SK-N-SH (cell line): ENCODE results near the gene C22orf15. TPM values are rescaled to one million over a fixed set of nuclear protein-coding genes. Genes with fewer than 3 reads are reported as not detected.

ENCODE experiments used
- CTCF ChIA-PET: fragments of 300-600, 350-600 bp; formaldehyde crosslinking; extraction: SDS; loops from one replicate; lab custom pipeline; 2021; lab: Yijun Ruan, JAX
- POLR2A ChIA-PET: fragments of 350-600 bp; sonication (Branson Sonifier 250); formaldehyde crosslinking; extraction: SDS; loops from one replicate; lab custom pipeline; 2020; ENCODE audit warnings: antibody characterized with exemption, inconsistent platforms; lab: Yijun Ruan, JAX
- DNase-seq: peaks from one replicate; pipeline ENCODE4 v3.0.0; 2012
- H2AFZ ChIP-seq: fragments of 200-600 bp; sonication (generic); 2 replicates; pipeline ENCODE4 v1.8.1; 2016; ENCODE audit warnings: antibody characterized with exemption, mild to moderate bottlenecking, low read depth
- H3F3A ChIP-seq: fragments of 200-600 bp; sonication (generic); replicated peaks from 2 replicates; pipeline ENCODE3; 2016; ENCODE audit warnings: antibody characterized with exemption, mild to moderate bottlenecking; ENCODE audit not compliant: insufficient read depth
- H3K27ac ChIP-seq, 2 experiments: fragments of 200-500 bp in 1 of 2; fragments of 200-600 bp in 1 of 2; sonication (Bioruptor generic) in 1 of 2; sonication (generic), shearing (Covaris generic) in 1 of 2; 2 replicates each; pipeline versions ENCODE4 v1.5.1 to v1.6.1; 2014 to 2016; ENCODE audit warnings: low read depth in 2 of 2, inconsistent platforms in 1 of 2, low read length in 1 of 2, mild to moderate bottlenecking in 1 of 2, mixed read lengths in 1 of 2
- H3K27me3 ChIP-seq: fragments of 200-600 bp; sonication (generic), shearing (Covaris generic); 2 replicates; pipeline ENCODE4 v1.6.1; 2016; ENCODE audit warnings: mixed run types; ENCODE audit not compliant: insufficient read depth
- H3K36me3 ChIP-seq, 2 experiments: fragments of 200-500 bp in 1 of 2; fragments of 200-600 bp in 1 of 2; sonication (Bioruptor generic) in 1 of 2; sonication (generic) in 1 of 2; replicated peaks in 1 of 2; 2 replicates each; pipeline versions ENCODE3 to v1.5.1; 2014 to 2016; ENCODE audit warnings: low read length in 1 of 2, mild to moderate bottlenecking in 1 of 2; ENCODE audit not compliant: insufficient read depth in 2 of 2, control insufficient read depth in 1 of 2
- H3K4me1 ChIP-seq, 2 experiments: fragments of 200-500 bp in 1 of 2; fragments of 200-600 bp in 1 of 2; sonication (Bioruptor generic) in 1 of 2; sonication (generic), shearing (Covaris generic) in 1 of 2; 2 replicates each; pipeline versions ENCODE4 v1.5.1 to v1.6.1; 2014 to 2016; ENCODE audit warnings: low read depth in 1 of 2, low read length in 1 of 2, mixed run types in 1 of 2; ENCODE audit not compliant: insufficient read depth in 2 of 2, control insufficient read depth in 1 of 2
- H3K4me2 ChIP-seq: fragments of 200-600 bp; sonication (generic), shearing (Covaris generic); 2 replicates; pipeline ENCODE4 v1.6.1; 2017; ENCODE audit warnings: mixed run types
- H3K4me3 ChIP-seq, 2 experiments: fragments of 200-500 bp in 1 of 2; fragments of 200-600 bp in 1 of 2; sonication (Bioruptor generic) in 1 of 2; sonication (generic), shearing (Covaris generic) in 1 of 2; 2 replicates each; pipeline versions ENCODE4 v1.5.1 to v1.8.1; 2014 to 2016; ENCODE audit warnings: low read depth in 2 of 2, inconsistent platforms in 1 of 2, low read length in 1 of 2, mild to moderate bottlenecking in 1 of 2, mixed read lengths in 1 of 2, moderate library complexity in 1 of 2
- H3K79me2 ChIP-seq: fragments of 200-600 bp; sonication (generic); 2 replicates; pipeline ENCODE4 v1.8.1; 2017; ENCODE audit warnings: mild to moderate bottlenecking; ENCODE audit not compliant: insufficient read depth
- H3K9ac ChIP-seq: fragments of 200-600 bp; sonication (generic); 2 replicates; pipeline ENCODE4 v1.6.1; 2017; ENCODE audit warnings: mixed run types
- H3K9me2 ChIP-seq: fragments of 200-600 bp; sonication (generic); 2 replicates; pipeline ENCODE4 v1.6.1; 2017; ENCODE audit warnings: mixed run types
- H3K9me3 ChIP-seq: fragments of 200-600 bp; sonication (generic); 2 replicates; pipeline ENCODE4 v1.6.1; 2017; ENCODE audit warnings: mixed run types, mild to moderate bottlenecking, moderate library complexity
- H4K20me1 ChIP-seq: fragments of 200-600 bp; sonication (generic); 2 replicates; pipeline ENCODE4 v1.6.1; 2017; ENCODE audit warnings: mild to moderate bottlenecking, mixed run types; ENCODE audit not compliant: insufficient read depth
- EP300 ChIP-seq, 2 experiments: IDR thresholded peaks; 2 replicates each; pipeline versions ENCODE4 v1.4.0 to v1.6.1; 2012; ENCODE audit warnings: borderline replicate concordance in 1 of 2, low read depth in 1 of 2, low read length in 1 of 2
- EZH2phosphoT487 ChIP-seq: fragments of 200-600 bp; sonication (generic); IDR thresholded peaks from 2 replicates; pipeline ENCODE4 v1.6.1; 2017; ENCODE audit warnings: low read depth, mixed run types, mild to moderate bottlenecking, antibody characterized with exemption, moderate library complexity, borderline replicate concordance
- FOSL2 ChIP-seq: IDR thresholded peaks from 2 replicates; pipeline ENCODE4 v1.4.0; 2012; ENCODE audit warnings: low read depth, mild to moderate bottlenecking, moderate library complexity, borderline replicate concordance
- FOXM1 ChIP-seq: IDR thresholded peaks from 2 replicates; pipeline ENCODE4 v1.4.0; 2012; ENCODE audit warnings: low read depth, mild to moderate bottlenecking
- NFIC ChIP-seq: IDR thresholded peaks from 2 replicates; pipeline ENCODE4 v1.4.0; 2012; ENCODE audit warnings: borderline replicate concordance
- NRF1 ChIP-seq: IDR thresholded peaks from 2 replicates; pipeline ENCODE4 v1.6.1; 2012; ENCODE audit warnings: low read depth, mild to moderate bottlenecking, low read length
- POLR2AphosphoS5 ChIP-seq: IDR thresholded peaks from 2 replicates; pipeline ENCODE4 v1.6.1; 2012; ENCODE audit warnings: low read depth, low read length
- RFX5 ChIP-seq: IDR thresholded peaks from 2 replicates; pipeline ENCODE4 v1.6.1; 2012; ENCODE audit warnings: mild to moderate bottlenecking, improper control_type of control experiment, low read length
- RXRA ChIP-seq: IDR thresholded peaks from 2 replicates; pipeline ENCODE4 v1.4.0; 2012; ENCODE audit warnings: low read depth, mild to moderate bottlenecking, borderline replicate concordance
- SMC3 ChIP-seq: IDR thresholded peaks from 2 replicates; pipeline ENCODE4 v1.6.1; 2012; ENCODE audit warnings: low read depth, low read length, improper control_type of control experiment
- TCF12 ChIP-seq: IDR thresholded peaks from 2 replicates; pipeline ENCODE4 v1.4.0; 2012
- YY1 ChIP-seq: IDR thresholded peaks from 2 replicates; pipeline ENCODE4 v1.4.0; 2012; ENCODE audit warnings: low read depth, mild to moderate bottlenecking
- WGBS: methylation state at CpG from one replicate; pipeline ENCODE4 v1.1.6; 2017; ENCODE audit warnings: low lambda C conversion rate; 5-methylcytosine and 5-hydroxymethylcytosine counted together
- polyA plus RNA-seq, 3 experiments: library from polyadenylated mRNA; depleted of rRNA; stranded (reverse); fragments of >200 nt; gene quantifications; 2 replicates each; pipeline ENCODE4 v1.2.3, GENCODE V29; 2012
- TF ChIP-seq, protein P1 (sequence below): IDR thresholded peaks from 2 replicates; pipeline ENCODE4 v1.6.1; 2012; ENCODE audit warnings: mild to moderate bottlenecking, low read depth, low read length, moderate library complexity
- TF ChIP-seq, protein P2 (sequence below): fragments of 150-350 bp; IDR thresholded peaks from 2 replicates; pipeline ENCODE4 v1.6.1; 2017; ENCODE audit warnings: antibody characterized with exemption, low read length, low read depth, borderline replicate concordance
- TF ChIP-seq, protein P3 (sequence below): IDR thresholded peaks from 2 replicates; pipeline ENCODE4 v1.4.0; 2012; ENCODE audit warnings: low read depth

C22orf15 gene
- polyA plus RNA-seq, 1 of the 3 experiments (the other 2 are of a cell fraction): 1.6 TPM

DNA sequence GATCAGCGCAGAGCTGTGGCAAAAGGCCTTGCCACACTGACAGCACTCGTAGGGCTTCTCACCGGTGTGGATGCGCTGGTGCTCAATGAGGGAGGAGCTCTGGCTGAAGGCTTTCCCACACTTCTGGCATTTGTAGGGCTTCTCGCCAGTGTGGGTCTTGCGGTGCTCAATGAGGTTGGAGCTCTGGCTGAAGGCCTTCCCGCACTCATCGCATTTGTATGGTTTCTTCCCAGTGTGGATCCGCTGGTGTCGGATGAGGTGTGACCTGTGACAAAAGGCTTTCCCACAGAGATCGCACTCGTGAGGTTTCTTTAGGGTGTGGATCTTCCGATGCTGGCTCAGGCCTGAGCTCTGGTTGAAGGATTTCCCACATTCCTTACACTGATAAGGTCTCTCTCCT, 18.8 kb upstream of the C22orf15 start:
- H3K4me3 ChIP-seq: no peak overlapping the region
- H3K27ac ChIP-seq: no peak overlapping the region
- peaks cover 24% of the 10 kb centered on the region for H3K79me2 ChIP-seq
- no peak for DNase-seq
- WGBS: 98% methylated on average over 11 of the region's 13 CpGs
- CTCF ChIA-PET: interaction anchor here (1.4 to 1.6 kb wide), 2 partner anchors 27 to 105 kb away, joined by 3 to 7 read pairs; no protein-coding TSS in a partner anchor
- H3K9me3 ChIP-seq: no peaks in the 10 kb centered on the region
- no peak overlapping the region for H2AFZ ChIP-seq
- no peaks in the 10 kb centered on the region for H3K4me1 ChIP-seq
- no peak overlapping the region for H3K9ac ChIP-seq
- no peaks in the 10 kb centered on the region for H3F3A ChIP-seq
- no peaks in the 10 kb centered on the region for H4K20me1 ChIP-seq
- no peak overlapping the region for H3K4me2 ChIP-seq
- TF ChIP-seq EZH2phosphoT487 (no peak), FOSL2 (no peak), NRF1 (no peak), RXRA (no peak), FOXM1 (no peak), NFIC (no peak), POLR2AphosphoS5 (no peak), YY1 (no peak), EP300 (IDR thresholded peaks at IDR 0.05; ENCODE audit: borderline replicate concordance in 1 of 2, low read depth in 1 of 2, low read length in 1 of 2) (no peak), SMC3 (no peak)
- TF ChIP-seq, protein P1, sequence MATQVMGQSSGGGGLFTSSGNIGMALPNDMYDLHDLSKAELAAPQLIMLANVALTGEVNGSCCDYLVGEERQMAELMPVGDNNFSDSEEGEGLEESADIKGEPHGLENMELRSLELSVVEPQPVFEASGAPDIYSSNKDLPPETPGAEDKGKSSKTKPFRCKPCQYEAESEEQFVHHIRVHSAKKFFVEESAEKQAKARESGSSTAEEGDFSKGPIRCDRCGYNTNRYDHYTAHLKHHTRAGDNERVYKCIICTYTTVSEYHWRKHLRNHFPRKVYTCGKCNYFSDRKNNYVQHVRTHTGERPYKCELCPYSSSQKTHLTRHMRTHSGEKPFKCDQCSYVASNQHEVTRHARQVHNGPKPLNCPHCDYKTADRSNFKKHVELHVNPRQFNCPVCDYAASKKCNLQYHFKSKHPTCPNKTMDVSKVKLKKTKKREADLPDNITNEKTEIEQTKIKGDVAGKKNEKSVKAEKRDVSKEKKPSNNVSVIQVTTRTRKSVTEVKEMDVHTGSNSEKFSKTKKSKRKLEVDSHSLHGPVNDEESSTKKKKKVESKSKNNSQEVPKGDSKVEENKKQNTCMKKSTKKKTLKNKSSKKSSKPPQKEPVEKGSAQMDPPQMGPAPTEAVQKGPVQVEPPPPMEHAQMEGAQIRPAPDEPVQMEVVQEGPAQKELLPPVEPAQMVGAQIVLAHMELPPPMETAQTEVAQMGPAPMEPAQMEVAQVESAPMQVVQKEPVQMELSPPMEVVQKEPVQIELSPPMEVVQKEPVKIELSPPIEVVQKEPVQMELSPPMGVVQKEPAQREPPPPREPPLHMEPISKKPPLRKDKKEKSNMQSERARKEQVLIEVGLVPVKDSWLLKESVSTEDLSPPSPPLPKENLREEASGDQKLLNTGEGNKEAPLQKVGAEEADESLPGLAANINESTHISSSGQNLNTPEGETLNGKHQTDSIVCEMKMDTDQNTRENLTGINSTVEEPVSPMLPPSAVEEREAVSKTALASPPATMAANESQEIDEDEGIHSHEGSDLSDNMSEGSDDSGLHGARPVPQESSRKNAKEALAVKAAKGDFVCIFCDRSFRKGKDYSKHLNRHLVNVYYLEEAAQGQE: no peak
- TF ChIP-seq, all 33 proteins: peak for 0
- Histone ChIP-seq H3K27me3 (no peaks in the 10 kb centered on the region), H3K9me2 (no peaks in the 10 kb centered on the region), H3K36me3 (peaks cover 8 to 32% of the 10 kb centered on the region in 2 experiments)
- POLR2A ChIA-PET: no interaction called here

DNA sequence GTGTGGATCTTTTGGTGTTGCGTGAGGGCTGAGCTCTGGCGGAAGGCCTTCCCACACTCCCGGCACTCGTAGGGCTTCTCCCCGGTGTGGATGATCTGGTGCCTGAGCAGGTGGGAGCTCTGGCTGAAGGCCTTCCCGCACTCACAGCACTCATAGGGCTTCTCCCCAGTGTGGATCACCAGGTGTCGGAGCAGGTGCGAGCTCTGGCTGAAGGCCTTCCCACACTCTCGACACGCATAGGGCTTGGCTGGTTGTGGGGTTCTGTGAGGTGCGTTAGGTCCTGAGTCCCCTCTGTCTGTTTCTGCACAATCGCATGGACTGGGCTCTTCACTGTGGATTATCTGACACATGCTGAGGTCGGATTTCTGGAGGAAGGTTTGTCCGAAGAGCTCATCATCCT, 18.3 kb upstream of the C22orf15 start:
- H3K4me1 ChIP-seq: no peaks in the 10 kb centered on the region
- H3K9ac ChIP-seq: no peak overlapping the region
- WGBS: 100% methylated on average over 4 of the region's 14 CpGs
- no peak overlapping the region for H3K4me3 ChIP-seq
- H4K20me1 ChIP-seq: no peaks in the 10 kb centered on the region
- TF ChIP-seq RFX5 (no peak), TCF12 (no peak), NRF1 (no peak)
- TF ChIP-seq, protein P2, sequence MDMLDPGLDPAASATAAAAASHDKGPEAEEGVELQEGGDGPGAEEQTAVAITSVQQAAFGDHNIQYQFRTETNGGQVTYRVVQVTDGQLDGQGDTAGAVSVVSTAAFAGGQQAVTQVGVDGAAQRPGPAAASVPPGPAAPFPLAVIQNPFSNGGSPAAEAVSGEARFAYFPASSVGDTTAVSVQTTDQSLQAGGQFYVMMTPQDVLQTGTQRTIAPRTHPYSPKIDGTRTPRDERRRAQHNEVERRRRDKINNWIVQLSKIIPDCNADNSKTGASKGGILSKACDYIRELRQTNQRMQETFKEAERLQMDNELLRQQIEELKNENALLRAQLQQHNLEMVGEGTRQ: no peak
- TF ChIP-seq, protein P3, sequence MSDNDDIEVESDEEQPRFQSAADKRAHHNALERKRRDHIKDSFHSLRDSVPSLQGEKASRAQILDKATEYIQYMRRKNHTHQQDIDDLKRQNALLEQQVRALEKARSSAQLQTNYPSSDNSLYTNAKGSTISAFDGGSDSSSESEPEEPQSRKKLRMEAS: no peak
- no peaks in the 10 kb centered on the region for H3K9me3 ChIP-seq
- ChIA-PET CTCF (interaction anchor here (0.6 to 1.6 kb wide), 3 partner anchors 23 to 105 kb away, joined by 3 to 7 read pairs (median 3); partner anchors contain the start of gene CHCHD10), POLR2A (no interaction called here)
- H3F3A ChIP-seq: no peaks in the 10 kb centered on the region
- peaks cover 8 to 32% of the 10 kb centered on the region in 2 experiments for H3K36me3 ChIP-seq
- no peak for DNase-seq
- no peak overlapping the region for H3K4me2 ChIP-seq
- H2AFZ ChIP-seq: no peak overlapping the region
- no peak overlapping the region for H3K27ac ChIP-seq
- peaks cover 25% of the 10 kb centered on the region for H3K79me2 ChIP-seq
- no peaks in the 10 kb centered on the region for H3K27me3 ChIP-seq
- H3K9me2 ChIP-seq: no peaks in the 10 kb centered on the region
